NT2/D1 (cell line): ENCODE measurements around the gene LHFPL5.

ENCODE experiments used
- DNase-seq: peaks from one replicate; pipeline ENCODE4 v3.0.0-alpha.2; 2011; ENCODE audit warnings: low read depth, low spot score
- H3K27me3 ChIP-seq: 2 replicates; pipeline ENCODE4 v1.6.0; 2011; ENCODE audit warnings: mild to moderate bottlenecking; ENCODE audit not compliant: insufficient read length, insufficient read depth
- H3K36me3 ChIP-seq: 2 replicates; pipeline ENCODE4 v1.6.1; 2011; ENCODE audit warnings: mild to moderate bottlenecking, low read length, mixed read lengths; ENCODE audit not compliant: insufficient read depth, insufficient read length
- H3K4me1 ChIP-seq: 2 replicates; pipeline ENCODE4 v1.5.1; 2011; ENCODE audit not compliant: insufficient read depth, insufficient read length
- H3K4me3 ChIP-seq: 2 replicates; pipeline ENCODE4 v1.5.1; 2011; ENCODE audit warnings: low read depth; ENCODE audit not compliant: insufficient read length
- H3K9ac ChIP-seq: 2 replicates; pipeline ENCODE4 v1.6.0; 2011; ENCODE audit warnings: low read depth; ENCODE audit not compliant: insufficient read length
- H3K9me3 ChIP-seq: 2 replicates; pipeline ENCODE4 v1.5.1; 2011; ENCODE audit warnings: mild to moderate bottlenecking, low read length; ENCODE audit not compliant: insufficient read depth
- SUZ12 ChIP-seq: IDR thresholded peaks from 2 replicates; pipeline ENCODE4 v1.6.1; 2011; ENCODE audit not compliant: insufficient read length, insufficient read depth; ENCODE audit errors: extremely low read depth
- YY1 ChIP-seq: IDR thresholded peaks from 2 replicates; pipeline ENCODE4 v1.6.1; 2011; ENCODE audit not compliant: insufficient read length, insufficient read depth
- ZNF274 ChIP-seq: IDR thresholded peaks from 2 replicates; pipeline ENCODE4 v1.6.1; 2011; ENCODE audit warnings: mild to moderate bottlenecking, low read depth, low read length

Gene LHFPL5

DNA sequence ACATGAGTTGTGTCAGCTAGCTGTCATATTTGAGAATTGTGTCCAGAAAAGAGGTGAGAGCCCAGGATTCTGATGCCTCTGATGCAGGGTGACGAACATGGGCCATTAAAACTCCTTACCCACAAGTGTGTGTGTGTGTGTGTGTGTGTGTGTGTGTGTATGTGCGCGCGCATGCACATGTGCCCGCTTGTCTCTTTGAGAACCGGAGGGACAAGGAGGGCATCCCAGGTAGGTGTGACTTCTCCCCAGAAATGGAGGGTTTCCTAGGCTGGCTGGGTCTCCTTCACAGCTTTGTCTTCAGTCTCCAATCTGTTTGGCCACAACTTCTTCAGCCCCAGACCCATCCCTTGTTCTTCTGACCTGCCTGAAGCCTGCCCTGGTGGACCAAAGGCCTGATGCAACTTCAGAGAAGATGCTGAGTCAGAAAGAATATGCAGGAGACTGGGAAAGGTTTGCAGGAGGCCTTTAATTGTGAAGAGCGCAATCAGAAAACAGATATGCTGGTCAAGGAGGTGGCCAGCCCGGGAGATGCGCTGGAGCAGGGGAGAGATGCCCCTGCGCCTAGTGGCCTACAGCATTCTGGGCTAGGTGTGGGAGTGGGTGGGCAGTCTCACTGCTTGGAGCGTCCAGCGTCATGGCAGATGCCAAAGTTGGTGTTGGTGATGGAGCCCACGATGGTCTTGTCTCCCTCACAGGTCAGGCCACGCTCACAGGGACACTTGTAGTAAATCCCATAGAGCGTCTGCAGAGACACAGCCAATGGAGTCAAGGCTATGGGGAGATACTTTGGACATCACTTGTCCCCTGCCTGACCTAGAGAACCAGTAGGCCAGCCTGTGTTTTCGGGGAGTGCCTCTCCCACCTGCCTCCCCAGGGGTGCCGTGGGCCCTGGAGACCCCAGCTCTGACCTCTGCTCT is 10.4 kb upstream of the LHFPL5 start:
- TF ChIP-seq YY1 (no peak), ZNF274 (no peak), SUZ12 (no peak)
- Histone ChIP-seq H3K36me3 (no peaks in the 10 kb centered on the region), H3K9ac (no peak overlapping the region), H3K4me3 (no peak overlapping the region), H3K9me3 (no peaks in the 10 kb centered on the region), H3K4me1 (peaks cover 4% of the 10 kb centered on the region), H3K27me3 (no peaks in the 10 kb centered on the region)
- no peak for DNase-seq

- peaks cover 4% of the 10 kb centered on the region for H3K4me1 ChIP-seq
- H3K4me3 ChIP-seq: no peak overlapping the region
- no peak for DNase-seq
- H3K27me3 ChIP-seq: no peaks in the 10 kb centered on the region
- H3K9ac ChIP-seq: no peak overlapping the region
- no peaks in the 10 kb centered on the region for H3K36me3 ChIP-seq
- TF ChIP-seq SUZ12 (no peak), ZNF274 (no peak), YY1 (no peak)
- no peaks in the 10 kb centered on the region for H3K9me3 ChIP-seq
Measured at GRCh38 chr6:35795453-35796071, 9.6 kb upstream of the LHFPL5 start.

GRCh38 chr6:35796236-35796635 is 8.9 kb upstream of the LHFPL5 start:
- no peaks in the 10 kb centered on the region for H3K36me3 ChIP-seq
- no peak overlapping the region for H3K9ac ChIP-seq
- H3K4me1 ChIP-seq: peaks cover 4% of the 10 kb centered on the region
- H3K4me3 ChIP-seq: no peak overlapping the region
- no peak for DNase-seq
- H3K9me3 ChIP-seq: no peaks in the 10 kb centered on the region
- H3K27me3 ChIP-seq: no peaks in the 10 kb centered on the region
- no peak for TF ChIP-seq ZNF274
- no peak for TF ChIP-seq YY1
- TF ChIP-seq SUZ12: no peak

DNA sequence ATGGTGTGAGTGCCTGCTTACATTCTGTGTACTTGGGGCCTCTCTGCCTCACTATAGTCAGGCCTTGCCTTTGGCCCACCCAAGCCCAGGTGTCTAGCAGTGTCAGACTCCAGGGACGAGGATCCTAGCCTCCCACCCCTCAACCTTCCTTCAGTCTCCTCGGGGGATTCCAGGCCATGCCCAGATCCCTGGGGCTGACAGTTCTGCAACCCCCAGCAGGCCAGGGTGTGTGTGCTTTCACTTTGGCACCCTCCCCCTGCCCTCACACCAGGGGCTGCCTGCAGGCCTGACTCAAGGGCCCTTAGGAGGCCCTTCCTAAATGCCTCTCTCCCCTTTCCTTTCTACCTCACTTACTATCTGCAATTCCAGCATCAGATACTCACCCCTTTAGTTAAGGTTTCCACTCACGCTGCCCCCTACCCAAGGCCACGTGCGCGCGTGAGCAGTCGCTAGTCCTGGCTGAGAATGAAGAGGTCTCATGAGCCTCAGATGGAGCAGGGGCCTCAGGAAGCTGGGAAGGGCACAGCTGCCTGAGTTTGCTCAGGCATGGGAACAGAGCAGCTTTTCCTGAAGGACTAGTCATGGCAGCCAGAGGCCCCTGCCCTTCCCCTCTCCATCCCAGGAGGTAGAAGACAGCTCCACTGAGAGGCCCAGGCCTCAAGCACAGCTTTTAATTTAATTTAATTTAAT is 7.2 kb upstream of the LHFPL5 start:
- H3K9me3 ChIP-seq: no peaks in the 10 kb centered on the region
- no peak for DNase-seq
- peaks cover 4% of the 10 kb centered on the region for H3K4me1 ChIP-seq
- no peak for TF ChIP-seq SUZ12
- no peak for TF ChIP-seq YY1
- no peak for TF ChIP-seq ZNF274
- H3K4me3 ChIP-seq: no peak overlapping the region
- H3K27me3 ChIP-seq: no peaks in the 10 kb centered on the region
- no peak overlapping the region for H3K9ac ChIP-seq
- no peaks in the 10 kb centered on the region for H3K36me3 ChIP-seq

DNA sequence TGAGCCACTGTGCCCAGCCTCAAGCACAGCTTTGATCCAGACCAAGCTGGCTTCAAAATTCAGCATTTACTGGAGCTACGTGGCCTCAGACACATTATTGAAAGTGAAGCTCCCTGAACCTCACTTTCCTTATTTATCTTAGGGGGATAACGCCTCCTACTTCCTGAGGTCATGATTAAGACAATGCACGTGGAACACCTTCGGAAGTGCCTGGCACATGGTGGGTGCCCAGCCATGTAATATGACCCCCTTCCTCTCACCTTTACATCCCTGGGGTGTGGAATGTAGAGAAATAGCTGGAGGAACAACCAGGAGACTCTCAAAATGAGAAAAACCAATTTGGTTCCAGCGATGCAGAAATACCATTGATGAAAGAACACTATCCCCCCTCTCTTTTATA is 6.4 kb upstream of the LHFPL5 start:
- no peaks in the 10 kb centered on the region for H3K9me3 ChIP-seq
- TF ChIP-seq SUZ12 (no peak), YY1 (no peak), ZNF274 (no peak)
- no peak overlapping the region for H3K4me3 ChIP-seq
- no peak for DNase-seq
- no peaks in the 10 kb centered on the region for H3K27me3 ChIP-seq
- peaks cover 4% of the 10 kb centered on the region for H3K4me1 ChIP-seq
- no peak overlapping the region for H3K9ac ChIP-seq
- H3K36me3 ChIP-seq: no peaks in the 10 kb centered on the region

DNA sequence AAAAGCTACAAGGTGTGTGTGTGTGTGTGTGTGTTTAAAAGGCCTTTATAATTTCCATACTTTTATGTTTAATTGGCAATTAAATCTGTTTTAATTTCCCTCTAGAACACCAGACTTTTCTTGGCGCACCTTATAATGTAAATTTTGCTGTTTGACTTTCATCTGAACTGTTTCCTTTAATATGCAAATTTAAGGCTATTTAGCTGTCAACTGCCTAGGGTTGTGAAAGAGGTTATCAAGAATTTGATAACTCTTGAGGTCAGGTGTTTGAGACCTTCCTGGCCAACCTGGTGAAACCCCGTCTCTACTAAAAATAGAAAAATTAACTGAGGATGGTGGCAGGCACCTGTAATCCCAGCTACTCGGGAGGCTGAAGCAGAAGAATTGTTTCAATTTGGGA is 4.0 kb upstream of the LHFPL5 start:
- Histone ChIP-seq H3K36me3 (no peaks in the 10 kb centered on the region), H3K4me3 (no peak overlapping the region), H3K9me3 (no peaks in the 10 kb centered on the region), H3K27me3 (peaks cover 7% of the 10 kb centered on the region), H3K9ac (no peak overlapping the region), H3K4me1 (peaks cover 7% of the 10 kb centered on the region)
- TF ChIP-seq YY1 (no peak), ZNF274 (no peak), SUZ12 (no peak)
- DNase-seq: no peak

DNA sequence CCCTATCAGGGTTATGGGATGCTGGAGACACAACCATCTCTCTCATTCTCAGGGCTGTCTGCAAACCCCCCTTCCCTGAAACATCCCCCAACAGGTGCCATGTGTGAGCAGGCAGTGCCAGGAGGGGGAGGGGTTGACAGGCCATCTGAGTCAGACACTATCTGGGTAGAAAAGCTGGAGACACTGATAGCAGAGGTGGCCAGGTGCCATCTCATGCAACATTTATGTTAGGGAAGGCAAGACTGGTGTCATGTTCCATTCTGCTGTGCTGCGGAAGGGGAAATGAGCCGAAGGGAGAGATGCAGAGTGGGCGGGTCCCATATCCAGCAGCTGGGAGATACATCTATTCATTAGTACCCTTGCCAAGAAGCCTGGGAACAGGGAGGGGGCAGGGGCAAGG is 3.5 kb downstream of the LHFPL5 start:
- DNase-seq: no peak
- Histone ChIP-seq H3K4me3 (no peak overlapping the region), H3K9ac (no peak overlapping the region), H3K36me3 (no peaks in the 10 kb centered on the region), H3K4me1 (peaks cover 3% of the 10 kb centered on the region), H3K27me3 (peaks cover 12% of the 10 kb centered on the region), H3K9me3 (no peaks in the 10 kb centered on the region)
- no peak for TF ChIP-seq ZNF274
- TF ChIP-seq YY1: no peak
- TF ChIP-seq SUZ12: no peak
